PC-9 (cell line): ENCODE measurements around the gene TEDC1.

Source experiments
- EZH2 ChIP-seq: fragments of 200-600 bp; sonication (generic); IDR thresholded peaks from 2 replicates; pipeline ENCODE4 v1.8.0; 2017; ENCODE audit warnings: antibody characterized with exemption, low read depth
- TF ChIP-seq, protein P1 (sequence below): fragments of 200-600 bp; sonication (generic); conservative IDR thresholded peaks from 2 replicates; pipeline ENCODE4 v1.6.1; 2017; ENCODE audit warnings: mixed run types, antibody characterized with exemption, mild to moderate bottlenecking, moderate library complexity

GRCh38 chr14:105495990-105496830, 5.2 kb downstream of the TEDC1 start:
- TF ChIP-seq, protein P1, sequence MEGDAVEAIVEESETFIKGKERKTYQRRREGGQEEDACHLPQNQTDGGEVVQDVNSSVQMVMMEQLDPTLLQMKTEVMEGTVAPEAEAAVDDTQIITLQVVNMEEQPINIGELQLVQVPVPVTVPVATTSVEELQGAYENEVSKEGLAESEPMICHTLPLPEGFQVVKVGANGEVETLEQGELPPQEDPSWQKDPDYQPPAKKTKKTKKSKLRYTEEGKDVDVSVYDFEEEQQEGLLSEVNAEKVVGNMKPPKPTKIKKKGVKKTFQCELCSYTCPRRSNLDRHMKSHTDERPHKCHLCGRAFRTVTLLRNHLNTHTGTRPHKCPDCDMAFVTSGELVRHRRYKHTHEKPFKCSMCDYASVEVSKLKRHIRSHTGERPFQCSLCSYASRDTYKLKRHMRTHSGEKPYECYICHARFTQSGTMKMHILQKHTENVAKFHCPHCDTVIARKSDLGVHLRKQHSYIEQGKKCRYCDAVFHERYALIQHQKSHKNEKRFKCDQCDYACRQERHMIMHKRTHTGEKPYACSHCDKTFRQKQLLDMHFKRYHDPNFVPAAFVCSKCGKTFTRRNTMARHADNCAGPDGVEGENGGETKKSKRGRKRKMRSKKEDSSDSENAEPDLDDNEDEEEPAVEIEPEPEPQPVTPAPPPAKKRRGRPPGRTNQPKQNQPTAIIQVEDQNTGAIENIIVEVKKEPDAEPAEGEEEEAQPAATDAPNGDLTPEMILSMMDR: no peak
- TF ChIP-seq EZH2: no peak
